Omental fat pad (tissue), 4 donors: ENCODE measurements around the gene RPS15A. TPM values are rescaled to one million over a fixed set of nuclear protein-coding genes. Genes with fewer than 3 reads are reported as not detected.
"Not testable (repeated sequence)": the region's sequence is repeated elsewhere in the genome, so short reads cannot be mapped to it uniquely, and the experiment has no call there.

Source experiments
- ATAC-seq: fragments of 150-250 bp; one replicate; pipeline ENCODE4 v1.9.1; 2016; ENCODE audit warnings: mild to moderate bottlenecking, moderate library complexity; ENCODE audit not compliant: low FRiP score
- DNase-seq: peaks from one replicate; pipeline ENCODE4 v3.0.0-alpha.2; 2019; ENCODE audit warnings: low spot score
- total RNA-seq, 4 donors: library from RNA; depleted of rRNA; stranded (reverse); fragments of >200 nt; gene quantifications; one replicate each; pipeline ENCODE4 v1.1.0, GENCODE V29; 2016

RPS15A gene
- total RNA-seq, 4 donors from 2014 or later = 1,581 to 2,943 (median 2,001) TPM

GRCh38 chr16:18757960-18758660, 32.0 kb downstream of the RPS15A start:
- ATAC-seq, DNase-seq: not testable (repeated sequence)

GRCh38 chr16:18756639-18757038, 33.5 kb downstream of the RPS15A start:
- not testable (repeated sequence) for DNase-seq, ATAC-seq

GRCh38 chr16:18742870-18743269, 47.3 kb downstream of the RPS15A start:
- not testable (repeated sequence) for ATAC-seq, DNase-seq

- DNase-seq, ATAC-seq: not testable (repeated sequence)
These were observed 50.1 kb downstream of the RPS15A start for GRCh38 chr16:18740027-18740426.

GRCh38 chr16:18738768-18739167, 51.4 kb downstream of the RPS15A start:
- ATAC-seq, DNase-seq: not testable (repeated sequence)

GRCh38 chr16:18734279-18734678, 55.9 kb downstream of the RPS15A start:
- not testable (repeated sequence) for DNase-seq, ATAC-seq

Other genes starting within 250 kb of the RPS15A start
- gene NOMO2, start 228.2 kb downstream of the RPS15A start, total RNA-seq = 10 to 100 TPM; 49.1 to 80.9 (median 61.2) TPM
- 100 to 1,000 TPM; 267 to 358 (median 282) TPM for gene ARL6IP1, start 11.2 kb upstream of the RPS15A start, total RNA-seq
- 100 to 1,000 TPM in 2 of 4 donors, 10 to 100 TPM in 2; 84.9 to 144 (median 104) TPM for gene SMG1, start 136.1 kb upstream of the RPS15A start, total RNA-seq
- 1 to 10 TPM in 2 of 4 donors, under 1 TPM in 2; 0.36 to 4.3 (median 1.3) TPM for gene TMC7, start 193.6 kb upstream of the RPS15A start, total RNA-seq